ENCODE data around the gene CYP2C8. TPM values are rescaled to one million over a fixed set of nuclear protein-coding genes. Genes with fewer than 3 reads are reported as not detected.

Gene CYP2C8
- total RNA-seq, 2 experiments from 2014 or later = 0.28 to 0.30 TPM

DNA sequence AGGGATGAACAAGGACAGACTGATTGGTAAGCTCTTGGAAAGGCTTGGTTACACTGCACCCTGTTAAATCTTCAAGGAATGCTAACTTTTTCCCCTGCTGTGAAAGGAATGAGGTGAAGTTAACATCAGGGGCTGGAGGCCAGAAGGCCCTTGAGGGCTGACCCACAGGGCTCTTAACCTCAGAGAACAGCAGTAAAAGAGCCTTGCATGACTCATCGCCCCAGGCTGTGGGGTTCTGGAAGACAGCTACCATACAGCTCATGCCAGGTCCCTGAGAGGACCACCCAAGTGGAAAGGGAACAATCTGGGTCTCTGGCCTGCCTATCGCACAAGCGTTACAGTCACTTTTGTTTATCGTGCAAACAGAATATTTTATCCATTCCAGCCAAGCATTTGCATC lies 76.5 kb downstream of the CYP2C8 start:
- H3K36me3 ChIP-seq (ENCODE audit: insufficient read depth, low read length) = no peaks in the 10 kb centered on the region
- H3K4me1 ChIP-seq (ENCODE audit: insufficient read depth, low read length) = no peaks in the 10 kb centered on the region
- intact Hi-C loops (cut with DNase I, micrococcal nuclease) = no loop called here
- H3K9me3 Mint-ChIP-seq = peaks cover 17% of the 10 kb centered on the region
- no peak overlapping the region for H3K27ac Mint-ChIP-seq
- H3K27me3 Mint-ChIP-seq = no peaks in the 10 kb centered on the region
- no peak overlapping the region for H3K4me3 ChIP-seq (ENCODE audit: low read length)
- ChIA-PET POLR2A (no interaction called here), CTCF (no interaction called here)
- H3K27ac ChIP-seq (ENCODE audit: low read depth in 1 of 2, low read length in 2 of 2) = no peak overlapping the region
- H3K9me3 ChIP-seq (ENCODE audit: control insufficient read depth in 1 of 2, insufficient read depth in 1 of 2, low read length in 2 of 2) = peaks cover 3 to 17% of the 10 kb centered on the region in 2 experiments
- DNase-seq (no peak), ATAC-seq (ENCODE audit: poor library complexity) (no peak)
- TF ChIP-seq, protein P1, sequence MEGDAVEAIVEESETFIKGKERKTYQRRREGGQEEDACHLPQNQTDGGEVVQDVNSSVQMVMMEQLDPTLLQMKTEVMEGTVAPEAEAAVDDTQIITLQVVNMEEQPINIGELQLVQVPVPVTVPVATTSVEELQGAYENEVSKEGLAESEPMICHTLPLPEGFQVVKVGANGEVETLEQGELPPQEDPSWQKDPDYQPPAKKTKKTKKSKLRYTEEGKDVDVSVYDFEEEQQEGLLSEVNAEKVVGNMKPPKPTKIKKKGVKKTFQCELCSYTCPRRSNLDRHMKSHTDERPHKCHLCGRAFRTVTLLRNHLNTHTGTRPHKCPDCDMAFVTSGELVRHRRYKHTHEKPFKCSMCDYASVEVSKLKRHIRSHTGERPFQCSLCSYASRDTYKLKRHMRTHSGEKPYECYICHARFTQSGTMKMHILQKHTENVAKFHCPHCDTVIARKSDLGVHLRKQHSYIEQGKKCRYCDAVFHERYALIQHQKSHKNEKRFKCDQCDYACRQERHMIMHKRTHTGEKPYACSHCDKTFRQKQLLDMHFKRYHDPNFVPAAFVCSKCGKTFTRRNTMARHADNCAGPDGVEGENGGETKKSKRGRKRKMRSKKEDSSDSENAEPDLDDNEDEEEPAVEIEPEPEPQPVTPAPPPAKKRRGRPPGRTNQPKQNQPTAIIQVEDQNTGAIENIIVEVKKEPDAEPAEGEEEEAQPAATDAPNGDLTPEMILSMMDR (IDR thresholded peaks at IDR 0.05) = no peak
- H3K27me3 ChIP-seq (ENCODE audit: control insufficient read depth in 1 of 2, insufficient read depth in 2 of 2, low read length in 2 of 2) = no peaks in the 10 kb centered on the region
- no peaks in the 10 kb centered on the region for H3K4me1 Mint-ChIP-seq (ENCODE audit: low read depth)
- H3K36me3 Mint-ChIP-seq (ENCODE audit: low read depth) = no peaks in the 10 kb centered on the region
- H3K4me3 Mint-ChIP-seq = no peak overlapping the region

- Histone ChIP-seq H3K4me3 (ENCODE audit: low read length) (no peak overlapping the region), H3K9me3 (ENCODE audit: control insufficient read depth in 1 of 2, insufficient read depth in 1 of 2, low read length in 2 of 2) (peaks cover 3 to 17% of the 10 kb centered on the region in 2 experiments), H3K27ac (ENCODE audit: low read depth in 1 of 2, low read length in 2 of 2) (no peak overlapping the region), H3K36me3 (ENCODE audit: insufficient read depth, low read length) (no peaks in the 10 kb centered on the region), H3K27me3 (ENCODE audit: control insufficient read depth in 1 of 2, insufficient read depth in 2 of 2, low read length in 2 of 2) (no peaks in the 10 kb centered on the region), H3K4me1 (ENCODE audit: insufficient read depth, low read length) (no peaks in the 10 kb centered on the region)
- Mint-ChIP-seq H3K36me3 (ENCODE audit: low read depth) (no peaks in the 10 kb centered on the region), H3K4me3 (no peak overlapping the region), H3K9me3 (peaks cover 17% of the 10 kb centered on the region), H3K27ac (no peak overlapping the region), H3K27me3 (no peaks in the 10 kb centered on the region), H3K4me1 (ENCODE audit: low read depth) (no peaks in the 10 kb centered on the region)
- no peak for ATAC-seq (ENCODE audit: poor library complexity)
- TF ChIP-seq, protein P1 (IDR thresholded peaks at IDR 0.05) = no peak
- intact Hi-C loops (cut with DNase I, micrococcal nuclease) = no loop called here
- no peak for DNase-seq
- ChIA-PET CTCF (no interaction called here), POLR2A (no interaction called here)
These were observed 77.9 kb downstream of the CYP2C8 start for GRCh38 chr10:94991243-94991888.

GRCh38 chr10:94989192-94989591 lies 80.1 kb downstream of the CYP2C8 start:
- Mint-ChIP-seq H3K27me3 (no peaks in the 10 kb centered on the region), H3K4me3 (no peak overlapping the region), H3K9me3 (peaks cover 17% of the 10 kb centered on the region), H3K4me1 (ENCODE audit: low read depth) (no peaks in the 10 kb centered on the region), H3K36me3 (ENCODE audit: low read depth) (no peaks in the 10 kb centered on the region), H3K27ac (no peak overlapping the region)
- no peaks in the 10 kb centered on the region for H3K27me3 ChIP-seq (ENCODE audit: control insufficient read depth in 1 of 2, insufficient read depth in 2 of 2, low read length in 2 of 2)
- H3K27ac ChIP-seq (ENCODE audit: low read depth in 1 of 2, low read length in 2 of 2) = no peak overlapping the region
- H3K36me3 ChIP-seq (ENCODE audit: insufficient read depth, low read length) = no peaks in the 10 kb centered on the region
- ChIA-PET CTCF (no interaction called here), POLR2A (no interaction called here)
- intact Hi-C loops (cut with DNase I, micrococcal nuclease) = no loop called here
- no peak overlapping the region for H3K4me3 ChIP-seq (ENCODE audit: low read length)
- no peaks in the 10 kb centered on the region for H3K4me1 ChIP-seq (ENCODE audit: insufficient read depth, low read length)
- ATAC-seq (ENCODE audit: poor library complexity) (no peak), DNase-seq (no peak)
- TF ChIP-seq, protein P1 (IDR thresholded peaks at IDR 0.05) = no peak
- H3K9me3 ChIP-seq (ENCODE audit: control insufficient read depth in 1 of 2, insufficient read depth in 1 of 2, low read length in 2 of 2) = peaks cover 3 to 21% of the 10 kb centered on the region in 2 experiments

Other genes starting within 250 kb of the CYP2C8 start
- not detected for gene CYP2C9, start 130.8 kb downstream of the CYP2C8 start, total RNA-seq
- gene ACSM6, start 124.7 kb upstream of the CYP2C8 start, total RNA-seq = not detected
- gene PDLIM1, start 221.5 kb upstream of the CYP2C8 start, total RNA-seq = under 1 TPM; 0.41 to 0.75 TPM

Measured in CD4-positive, alpha-beta T cell (primary cell).